Middle frontal gyrus (tissue), 1 donor: ENCODE results near the gene TPM2.

Experiments used
- DNase-seq: peaks from one replicate; pipeline ENCODE4 v3.0.0-alpha.2; 2015; ENCODE audit warnings: low spot score; ENCODE audit errors: extremely low spot score

The TPM2 gene

DNA sequence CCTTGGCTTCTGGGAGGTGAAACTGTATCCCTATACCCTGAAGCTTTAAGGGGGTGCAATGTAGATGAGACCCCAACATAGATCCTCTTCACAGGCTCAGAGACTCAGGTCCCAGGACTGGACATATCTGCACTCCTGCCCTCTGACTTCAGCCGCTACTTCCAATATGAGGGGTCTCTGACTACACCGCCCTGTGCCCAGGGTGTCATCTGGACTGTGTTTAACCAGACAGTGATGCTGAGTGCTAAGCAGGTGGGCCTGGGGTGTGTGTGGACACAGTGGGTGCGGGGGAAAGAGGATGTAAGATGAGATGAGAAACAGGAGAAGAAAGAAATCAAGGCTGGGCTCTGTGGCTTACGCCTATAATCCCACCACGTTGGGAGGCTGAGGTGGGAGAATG is 10.6 kb downstream of the TPM2 start:
- DNase-seq, result no peak

DNA sequence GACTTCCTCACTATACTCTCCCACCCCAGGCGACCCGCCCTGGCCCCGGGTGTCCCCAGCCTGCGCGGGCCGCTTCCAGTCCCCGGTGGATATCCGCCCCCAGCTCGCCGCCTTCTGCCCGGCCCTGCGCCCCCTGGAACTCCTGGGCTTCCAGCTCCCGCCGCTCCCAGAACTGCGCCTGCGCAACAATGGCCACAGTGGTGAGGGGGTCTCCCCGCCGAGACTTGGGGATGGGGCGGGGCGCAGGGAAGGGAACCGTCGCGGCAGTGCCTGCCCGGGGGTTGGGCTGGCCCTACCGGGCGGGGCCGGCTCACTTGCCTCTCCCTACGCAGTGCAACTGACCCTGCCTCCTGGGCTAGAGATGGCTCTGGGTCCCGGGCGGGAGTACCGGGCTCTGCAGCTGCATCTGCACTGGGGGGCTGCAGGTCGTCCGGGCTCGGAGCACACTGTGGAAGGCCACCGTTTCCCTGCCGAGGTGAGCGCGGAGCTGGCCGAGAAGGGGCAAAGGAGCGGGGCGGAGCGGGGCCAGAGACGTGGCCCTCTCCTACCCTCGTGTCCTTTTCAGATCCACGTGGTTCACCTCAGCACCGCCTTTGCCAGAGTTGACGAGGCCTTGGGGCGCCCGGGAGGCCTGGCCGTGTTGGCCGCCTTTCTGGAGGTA is 13.9 kb downstream of the TPM2 start:
- no peak for DNase-seq

DNA sequence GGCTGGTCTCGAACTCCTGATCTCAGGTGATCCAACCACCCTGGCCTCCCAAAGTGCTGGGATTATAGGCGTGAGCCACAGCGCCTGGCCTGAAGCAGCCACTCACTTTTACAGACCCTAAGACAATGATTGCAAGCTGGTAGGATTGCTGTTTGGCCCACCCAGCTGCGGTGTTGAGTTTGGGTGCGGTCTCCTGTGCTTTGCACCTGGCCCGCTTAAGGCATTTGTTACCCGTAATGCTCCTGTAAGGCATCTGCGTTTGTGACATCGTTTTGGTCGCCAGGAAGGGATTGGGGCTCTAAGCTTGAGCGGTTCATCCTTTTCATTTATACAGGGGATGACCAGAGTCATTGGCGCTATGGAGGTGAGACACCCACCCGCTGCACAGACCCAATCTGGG is 14.5 kb downstream of the TPM2 start:
- no peak for DNase-seq

DNA sequence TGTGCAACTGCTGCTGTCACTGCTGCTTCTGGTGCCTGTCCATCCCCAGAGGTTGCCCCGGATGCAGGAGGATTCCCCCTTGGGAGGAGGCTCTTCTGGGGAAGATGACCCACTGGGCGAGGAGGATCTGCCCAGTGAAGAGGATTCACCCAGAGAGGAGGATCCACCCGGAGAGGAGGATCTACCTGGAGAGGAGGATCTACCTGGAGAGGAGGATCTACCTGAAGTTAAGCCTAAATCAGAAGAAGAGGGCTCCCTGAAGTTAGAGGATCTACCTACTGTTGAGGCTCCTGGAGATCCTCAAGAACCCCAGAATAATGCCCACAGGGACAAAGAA is 15.7 kb downstream of the TPM2 start:
- no peak for DNase-seq

DNA sequence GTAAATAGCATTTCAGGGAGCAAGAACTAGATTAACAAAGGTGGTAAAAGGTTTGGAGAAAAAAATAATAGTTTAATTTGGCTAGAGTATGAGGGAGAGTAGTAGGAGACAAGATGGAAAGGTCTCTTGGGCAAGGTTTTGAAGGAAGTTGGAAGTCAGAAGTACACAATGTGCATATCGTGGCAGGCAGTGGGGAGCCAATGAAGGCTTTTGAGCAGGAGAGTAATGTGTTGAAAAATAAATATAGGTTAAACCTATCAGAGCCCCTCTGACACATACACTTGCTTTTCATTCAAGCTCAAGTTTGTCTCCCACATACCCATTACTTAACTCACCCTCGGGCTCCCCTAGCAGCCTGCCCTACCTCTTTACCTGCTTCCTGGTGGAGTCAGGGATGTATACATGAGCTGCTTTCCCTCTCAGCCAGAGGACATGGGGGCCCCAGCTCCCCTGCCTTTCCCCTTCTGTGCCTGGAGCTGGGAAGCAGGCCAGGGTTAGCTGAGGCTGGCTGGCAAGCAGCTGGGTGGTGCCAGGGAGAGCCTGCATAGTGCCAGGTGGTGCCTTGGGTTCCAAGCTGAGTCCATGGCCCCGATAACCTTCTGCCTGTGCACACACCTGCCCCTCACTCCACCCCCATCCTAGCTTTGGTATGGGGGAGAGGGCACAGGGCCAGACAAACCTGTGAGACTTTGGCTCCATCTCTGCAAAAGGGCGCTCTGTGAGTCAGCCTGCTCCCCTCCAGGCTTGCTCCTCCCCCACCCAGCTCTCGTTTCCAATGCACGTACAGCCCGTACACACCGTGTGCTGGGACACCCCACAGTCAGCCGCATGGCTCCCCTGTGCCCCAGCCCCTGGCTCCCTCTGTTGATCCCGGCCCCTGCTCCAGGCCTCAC is 16.3 kb downstream of the TPM2 start, which contains the start of gene CA9:
TSS of gene CA9 (plus strand) at position 797 of the 893 bp plus-strand sequence. CDS start at position 829, 32 bp downstream.
- no peak for DNase-seq

DNA sequence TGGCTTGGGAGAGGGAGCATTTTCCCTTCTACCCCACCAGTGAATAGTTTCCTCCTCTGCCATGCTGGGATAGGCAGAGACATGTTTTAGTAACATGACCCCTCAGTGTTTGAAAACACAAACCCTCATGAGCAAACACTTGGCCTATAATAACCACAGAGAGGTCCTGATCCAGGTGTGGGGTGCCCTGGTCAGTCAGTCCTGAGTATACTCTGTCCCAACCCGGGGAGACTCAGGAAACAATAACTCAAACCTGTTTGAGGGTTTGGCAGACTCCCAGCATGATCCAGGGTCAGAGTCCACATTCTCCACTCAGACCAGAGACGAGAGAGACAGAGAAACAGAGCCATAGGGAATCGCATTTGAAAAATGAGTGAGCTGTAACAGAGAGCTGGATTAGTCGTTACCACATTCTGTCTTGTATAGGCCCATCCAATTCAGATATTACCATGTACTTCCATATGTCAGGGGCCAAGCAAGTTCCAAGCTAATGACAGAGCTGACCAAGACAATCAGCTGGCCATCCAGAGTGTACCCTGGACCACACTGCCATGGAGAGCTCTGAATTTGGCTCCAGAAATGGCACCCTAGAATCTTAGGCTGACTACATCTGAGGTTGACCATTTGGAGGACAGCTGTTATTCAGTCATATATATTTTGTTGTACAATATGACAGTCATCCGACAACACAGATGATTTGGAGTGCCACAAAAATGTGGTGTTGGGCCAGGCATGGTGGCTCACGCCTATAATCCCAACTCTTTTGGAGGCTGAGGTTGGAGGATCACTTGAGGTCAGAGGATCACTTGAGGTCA is 20.2 kb downstream of the TPM2 start:
- no peak for DNase-seq

DNA sequence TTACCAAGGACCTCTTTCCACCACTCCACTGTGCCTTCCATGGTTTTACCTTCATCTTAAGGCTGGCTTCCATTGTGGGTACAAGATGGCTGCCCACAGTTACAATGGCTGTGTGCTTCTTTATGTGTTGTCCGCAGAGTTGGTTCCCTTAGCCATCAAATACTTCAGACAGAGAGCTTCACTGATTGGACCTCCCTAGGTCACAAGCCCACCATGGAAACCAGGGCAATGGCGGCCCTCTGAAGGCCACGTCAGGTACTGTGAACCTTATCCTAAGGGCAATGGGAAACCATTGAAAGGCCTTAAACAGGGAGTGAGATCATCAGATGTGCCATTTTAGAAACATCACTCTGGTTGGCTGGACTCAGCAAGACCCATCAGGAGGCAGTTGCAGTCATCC is 21.8 kb downstream of the TPM2 start:
- DNase-seq, result no peak

DNA sequence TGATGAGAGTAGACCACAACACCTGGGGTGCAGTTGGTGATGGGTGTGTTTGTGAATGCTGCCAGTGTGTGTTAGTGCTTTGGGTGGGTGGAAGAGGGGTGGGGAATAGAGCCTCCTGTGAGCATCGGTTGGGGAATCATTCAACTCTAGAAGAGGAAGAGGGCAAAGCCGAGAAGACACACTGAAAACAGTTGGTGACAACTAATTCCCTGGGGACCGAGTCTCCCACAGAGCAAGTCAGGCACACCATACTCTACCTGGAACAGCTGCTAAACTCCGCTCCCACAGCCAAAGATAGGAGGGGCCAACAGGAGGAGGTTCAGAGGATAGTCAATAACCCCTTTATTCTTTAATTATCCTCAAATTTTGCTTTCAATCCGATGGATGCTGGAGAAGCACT is 23.2 kb downstream of the TPM2 start:
- no peak for DNase-seq

DNA sequence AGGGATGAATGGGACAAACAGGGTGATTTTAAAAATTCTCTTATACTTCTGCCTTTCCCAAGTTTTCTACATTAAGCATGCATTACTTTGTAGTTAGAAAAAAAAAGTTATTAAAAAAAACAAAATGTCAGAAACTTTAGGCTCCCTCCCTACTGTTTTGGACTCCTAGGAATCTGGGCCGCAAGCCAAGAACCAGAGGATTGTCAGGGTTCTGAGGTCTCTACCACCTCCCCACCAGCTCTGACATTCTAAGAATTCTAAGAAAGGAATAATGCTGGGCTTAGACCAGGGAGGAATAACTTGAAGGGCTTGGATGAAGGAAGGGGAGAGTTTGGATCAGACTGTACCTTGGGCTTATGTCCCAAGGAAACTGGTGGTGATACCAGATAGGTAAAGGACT is 23.7 kb downstream of the TPM2 start:
- no peak for DNase-seq

DNA sequence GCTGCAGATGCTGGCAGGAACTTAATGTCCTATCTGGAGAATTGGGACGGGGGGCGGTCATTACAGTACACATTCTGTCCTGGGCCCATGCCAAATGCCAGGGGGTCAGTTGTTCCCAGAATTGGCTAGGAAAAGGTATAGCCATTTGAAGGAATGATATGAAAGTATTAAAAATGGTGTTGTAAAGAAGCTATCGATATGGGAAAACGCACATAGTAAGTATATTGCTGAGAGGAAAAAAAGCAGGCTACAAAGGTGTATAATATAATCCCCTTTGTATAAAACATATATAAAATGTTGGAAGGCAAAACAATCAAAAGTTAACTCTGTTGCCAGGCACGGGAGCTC is 24.3 kb downstream of the TPM2 start:
- no peak for DNase-seq

DNA sequence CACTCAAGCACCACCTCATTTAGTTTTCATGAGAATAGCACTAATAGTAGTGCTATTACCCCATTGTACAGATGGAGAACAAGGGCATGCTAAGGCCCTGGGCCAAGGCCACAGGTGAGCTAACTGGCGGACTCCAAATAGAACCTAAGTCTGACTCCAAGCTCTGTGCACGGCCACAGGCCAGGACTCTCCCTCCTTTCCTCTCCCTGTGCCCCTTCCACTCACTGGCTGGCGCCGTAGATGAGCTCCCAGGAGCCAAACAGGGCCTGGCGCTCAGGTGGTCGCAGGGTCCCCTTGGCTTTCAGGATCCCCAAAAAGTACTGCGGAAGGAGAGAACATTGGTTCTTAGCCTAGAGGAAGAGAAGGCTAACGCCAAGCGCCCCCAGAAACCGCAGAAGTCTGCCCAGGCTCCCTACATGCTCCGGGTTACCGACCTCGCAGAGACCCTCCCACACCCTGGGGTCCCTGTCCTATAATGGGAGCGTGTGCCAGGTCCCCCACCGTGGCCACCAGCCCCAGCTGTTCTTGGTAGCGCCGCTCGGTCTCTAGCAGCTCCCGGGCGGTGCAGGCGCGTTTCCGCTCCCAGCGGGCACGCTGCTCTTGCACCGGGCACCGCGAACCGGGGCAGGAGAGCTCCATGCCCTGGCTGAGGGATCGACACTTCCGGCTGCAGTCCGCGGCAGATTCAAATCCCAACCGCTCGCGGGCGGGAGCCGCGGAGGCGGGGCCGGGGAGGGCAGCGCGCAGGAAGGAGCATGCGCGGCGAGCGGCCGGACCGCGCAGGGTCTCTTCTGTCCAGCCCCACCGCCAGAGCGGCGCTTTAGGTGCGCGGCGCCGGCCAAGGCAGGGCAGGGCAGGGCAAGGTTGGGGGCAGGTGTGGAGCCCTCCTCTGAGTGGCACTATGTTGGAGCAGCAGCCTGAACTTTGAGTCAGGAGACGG is 24.9 kb downstream of the TPM2 start, which contains the start of gene ARHGEF39:
TSS of gene ARHGEF39 (minus strand) at position 665 of the 940 bp plus-strand sequence. CDS start at position 639, 26 bp downstream.
- DNase-seq, result peak; percentile 55

DNA sequence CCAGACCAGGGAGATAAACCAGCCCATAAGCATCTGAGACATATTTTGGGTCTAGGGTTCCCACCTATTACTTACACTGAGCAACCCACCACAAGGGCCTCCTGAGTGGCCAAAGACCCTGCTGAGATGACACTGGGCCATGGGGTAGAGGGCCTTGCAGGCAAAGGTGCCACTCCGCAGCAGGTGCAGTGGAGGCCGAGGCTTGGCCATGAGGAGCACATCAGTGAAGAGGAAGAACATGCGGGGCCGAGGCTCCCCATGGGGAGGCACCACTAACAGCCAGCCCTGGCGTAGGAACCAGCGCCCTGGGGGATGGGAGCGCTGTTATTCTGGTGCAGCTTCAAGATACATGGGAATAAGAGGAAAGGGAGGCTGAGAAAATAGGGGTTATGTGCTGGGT is 27.3 kb downstream of the TPM2 start:
- DNase-seq, result no peak

DNA sequence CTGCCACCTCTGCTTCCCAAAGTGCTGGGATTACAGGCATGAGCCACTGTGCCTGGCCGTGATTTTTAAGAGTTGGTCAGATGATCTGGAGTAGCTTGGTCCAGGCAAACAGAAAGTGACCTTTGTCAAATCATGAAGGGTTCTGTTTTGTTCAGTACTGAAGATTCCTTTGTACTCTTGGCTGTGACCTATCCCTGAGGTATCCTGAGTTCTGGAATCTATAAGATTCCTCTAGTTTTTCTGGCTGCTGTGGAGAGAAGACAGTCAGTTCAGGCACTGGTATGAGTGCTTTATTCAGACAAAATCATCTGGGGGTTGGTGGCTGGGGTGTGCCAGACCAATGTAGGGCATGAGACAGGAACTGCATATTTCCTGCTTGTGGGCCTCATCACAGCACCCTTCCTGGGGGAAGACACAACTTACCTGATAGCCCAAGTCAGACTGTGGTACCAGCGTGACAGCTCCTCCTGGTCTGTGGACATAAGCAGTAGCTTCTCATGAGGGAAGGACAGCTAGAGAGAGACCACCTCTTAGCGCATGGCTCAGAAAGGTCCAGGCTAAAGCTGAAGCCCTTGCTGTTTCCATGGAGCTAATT is 27.9 kb downstream of the TPM2 start:
- no peak for DNase-seq

DNA sequence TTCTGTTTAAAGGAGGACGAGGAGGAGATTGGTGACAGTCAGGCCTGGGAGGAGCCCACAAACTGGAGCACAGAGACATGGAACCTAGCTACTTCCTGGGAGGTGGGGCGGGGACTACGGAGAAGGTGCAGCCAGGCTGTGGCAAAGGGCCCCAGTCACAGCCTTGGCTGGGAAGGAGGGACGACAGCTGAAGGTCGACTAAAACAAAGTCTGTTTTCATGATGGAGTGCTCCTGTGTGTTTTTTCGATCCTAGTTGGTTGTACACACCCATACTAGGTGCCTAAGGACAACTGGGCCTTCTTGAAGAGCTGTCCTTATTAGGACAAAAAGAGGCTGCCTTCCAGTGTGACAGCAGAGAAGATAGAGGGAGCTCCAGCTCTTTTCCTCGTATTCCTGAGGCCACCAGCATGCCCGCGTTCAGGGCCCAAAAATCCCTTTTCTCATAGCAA is 28.7 kb downstream of the TPM2 start:
- DNase-seq, result no peak

DNA sequence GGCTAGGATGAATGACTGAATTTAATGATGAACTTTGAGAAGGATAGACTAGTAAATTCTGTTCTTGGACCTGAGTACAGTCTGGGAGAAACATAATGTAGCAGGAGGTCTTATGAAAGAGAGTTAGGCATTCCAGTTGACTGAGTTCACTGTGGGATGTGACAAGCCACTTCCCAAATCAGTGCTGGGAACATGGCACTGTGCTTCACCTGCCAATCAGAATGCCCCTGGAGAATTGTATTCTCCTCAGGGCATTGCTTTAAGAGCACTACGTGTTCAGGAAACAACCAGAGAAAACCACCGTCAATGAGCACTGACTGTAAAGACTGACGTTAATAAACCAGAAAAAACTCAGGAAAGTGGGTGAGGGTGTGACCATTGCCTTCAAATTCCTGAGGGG is 30.4 kb downstream of the TPM2 start:
- DNase-seq, result no peak

DNA sequence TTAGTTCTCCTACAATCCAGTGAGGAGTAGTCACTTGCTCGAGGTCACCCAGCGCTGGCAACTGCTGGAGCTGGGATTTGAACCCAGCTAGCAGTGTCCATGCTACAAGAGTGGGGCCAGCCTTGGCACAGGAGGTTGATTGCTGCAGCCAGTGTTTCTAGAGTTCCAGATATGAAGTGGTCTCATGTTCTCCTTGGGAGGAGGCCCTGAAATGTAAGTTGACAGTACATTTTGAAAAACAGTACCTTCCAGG is 30.8 kb downstream of the TPM2 start:
- DNase-seq, result no peak

DNA sequence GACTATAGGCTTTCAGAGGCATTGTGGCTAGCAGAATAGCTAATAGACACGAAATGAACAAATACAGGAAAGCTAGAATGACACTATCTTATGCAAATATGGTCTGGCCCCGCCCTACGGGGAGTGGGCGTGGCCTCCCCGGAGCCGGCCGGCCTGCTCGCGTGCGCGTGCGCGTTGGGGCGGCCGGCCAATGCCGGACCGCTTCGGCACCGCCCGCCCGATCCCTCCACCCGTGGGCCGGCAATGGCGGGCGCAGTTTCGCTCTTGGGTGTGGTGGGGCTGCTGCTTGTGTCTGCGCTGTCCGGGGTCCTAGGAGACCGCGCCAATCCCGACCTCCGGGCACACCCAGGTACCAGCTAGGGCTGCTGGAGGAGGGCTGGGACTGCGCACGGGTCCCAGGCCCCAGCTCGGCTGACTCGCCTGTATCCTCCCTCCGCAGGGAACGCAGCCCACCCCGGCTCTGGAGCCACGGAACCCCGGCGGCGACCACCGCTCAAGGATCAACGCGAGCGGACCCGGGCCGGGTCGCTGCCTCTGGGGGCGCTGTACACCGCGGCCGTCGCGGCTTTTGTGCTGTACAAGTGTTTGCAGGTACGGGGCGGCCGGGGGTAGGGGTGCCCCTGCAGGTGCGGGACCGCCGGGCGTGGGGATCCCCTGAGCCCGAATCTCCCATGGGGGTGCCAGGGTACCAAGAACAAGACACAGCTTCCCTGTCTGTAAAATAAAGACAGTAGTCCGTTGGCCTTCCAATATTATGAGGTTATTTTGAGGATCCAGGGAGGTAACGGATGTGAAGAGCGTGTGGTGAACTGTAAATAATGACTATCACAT is 31.4 kb downstream of the TPM2 start, which contains the start of gene CCDC107:
TSS of gene CCDC107 (plus strand) at position 156 of the 831 bp plus-strand sequence. CDS start at position 244, 88 bp downstream.
- peak; percentile 77 for DNase-seq

DNA sequence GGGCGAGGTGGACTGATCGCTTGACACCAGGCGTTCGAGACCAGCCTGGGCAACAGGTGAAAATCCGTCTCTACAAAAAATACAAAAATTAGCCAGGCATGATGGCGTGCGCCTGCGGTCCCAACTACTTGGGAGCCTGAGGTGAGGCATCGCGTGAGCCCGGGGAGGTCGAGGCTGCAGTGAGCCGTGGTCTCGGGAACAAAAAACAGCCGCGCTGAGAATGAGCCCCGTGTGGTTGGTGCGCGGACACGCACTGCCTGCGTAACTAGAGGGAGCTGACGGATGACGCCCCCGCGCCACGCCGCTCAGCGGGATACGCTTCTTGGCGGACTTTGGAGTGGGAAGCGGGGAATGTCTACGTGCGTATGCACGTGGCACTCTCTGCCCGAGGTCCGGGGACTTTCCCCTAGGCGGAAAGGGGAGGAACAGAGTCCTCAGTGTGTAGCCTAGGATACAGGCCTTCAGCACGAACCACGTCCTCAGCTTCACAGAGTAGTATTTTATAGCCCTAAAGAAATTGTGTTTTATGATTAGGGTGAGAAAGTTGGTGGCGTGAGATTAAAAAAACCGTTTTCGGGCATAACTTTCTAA is 32.1 kb downstream of the TPM2 start, which contains the start of gene RMRP:
TSS of gene RMRP (minus strand) at position 474 of the 591 bp plus-strand sequence.
- DNase-seq, result peak; percentile 98
